Neutrophil (primary cell): ENCODE measurements around the gene EXD1.
"Not testable (repeated sequence)": the region's sequence is repeated elsewhere in the genome, so short reads cannot be mapped to it uniquely, and the experiment has no call there.

Source experiments
- H3K27ac ChIP-seq: fragments of 200-600 bp; sonication (generic); 2 replicates; pipeline ENCODE4 v1.5.1; 2016; ENCODE audit warnings: mild to moderate bottlenecking, moderate library complexity
- H3K27me3 ChIP-seq: fragments of 200-600 bp; sonication (generic); 2 replicates; pipeline ENCODE4 v1.6.0; 2016; ENCODE audit warnings: mild to moderate bottlenecking
- H3K36me3 ChIP-seq: fragments of 200-600 bp; sonication (generic); 2 replicates; pipeline ENCODE4 v1.5.1; 2017
- H3K4me1 ChIP-seq, 2 experiments: fragments of 200-600 bp in 1 of 2; sonication (generic) in 1 of 2; 1 replicate in 1 of 2; 2 replicates in 1 of 2; pipeline versions ENCODE4 v1.5.1 to v1.6.1; 2013 to 2016; ENCODE audit warnings: low read depth in 1 of 2, low read length in 1 of 2, mild to moderate bottlenecking in 1 of 2, moderate library complexity in 1 of 2; ENCODE audit not compliant: control insufficient read depth in 1 of 2, insufficient read depth in 1 of 2
- H3K4me3 ChIP-seq, 2 experiments: fragments of 200-600 bp in 1 of 2; sonication (generic) in 1 of 2; 1 replicate in 1 of 2; 2 replicates in 1 of 2; pipeline ENCODE4 v1.5.1; 2013 to 2016; ENCODE audit warnings: low read depth in 1 of 2, low read length in 1 of 2, mild to moderate bottlenecking in 1 of 2, moderate library complexity in 1 of 2
- H3K9me3 ChIP-seq: fragments of 200-600 bp; sonication (generic); 2 replicates; pipeline ENCODE4 v1.5.1; 2016
- TF ChIP-seq, protein P1 (sequence below): fragments of 200-600 bp; sonication (generic); IDR thresholded peaks from 2 replicates; pipeline ENCODE4 v1.5.1; 2016; ENCODE audit warnings: antibody characterized with exemption

EXD1 gene

DNA sequence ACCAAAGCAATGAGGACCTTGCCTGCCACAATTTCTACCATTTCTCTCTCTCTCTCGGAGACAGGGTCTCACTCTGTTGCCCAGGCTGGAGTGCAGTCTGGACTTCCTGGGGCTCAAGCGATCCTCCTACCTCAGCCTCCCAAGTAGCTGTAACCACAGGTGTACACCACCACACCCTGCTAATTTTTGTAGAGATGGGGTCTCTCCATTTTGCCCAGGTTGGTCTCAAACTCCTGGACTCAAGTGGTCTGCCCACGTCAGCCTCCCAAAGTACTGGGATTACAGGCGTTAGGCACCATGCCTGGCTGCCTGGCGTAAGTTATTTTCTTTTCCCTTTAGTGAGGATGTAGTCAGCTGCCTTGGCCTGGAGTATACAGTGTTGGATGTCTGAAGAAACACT, 76.8 kb downstream of the EXD1 start:
- peaks cover 6% of the 10 kb centered on the region for H3K27me3 ChIP-seq
- H3K4me1 ChIP-seq = no peaks in the 10 kb centered on the region
- H3K27ac ChIP-seq = no peak overlapping the region
- TF ChIP-seq, protein P1, sequence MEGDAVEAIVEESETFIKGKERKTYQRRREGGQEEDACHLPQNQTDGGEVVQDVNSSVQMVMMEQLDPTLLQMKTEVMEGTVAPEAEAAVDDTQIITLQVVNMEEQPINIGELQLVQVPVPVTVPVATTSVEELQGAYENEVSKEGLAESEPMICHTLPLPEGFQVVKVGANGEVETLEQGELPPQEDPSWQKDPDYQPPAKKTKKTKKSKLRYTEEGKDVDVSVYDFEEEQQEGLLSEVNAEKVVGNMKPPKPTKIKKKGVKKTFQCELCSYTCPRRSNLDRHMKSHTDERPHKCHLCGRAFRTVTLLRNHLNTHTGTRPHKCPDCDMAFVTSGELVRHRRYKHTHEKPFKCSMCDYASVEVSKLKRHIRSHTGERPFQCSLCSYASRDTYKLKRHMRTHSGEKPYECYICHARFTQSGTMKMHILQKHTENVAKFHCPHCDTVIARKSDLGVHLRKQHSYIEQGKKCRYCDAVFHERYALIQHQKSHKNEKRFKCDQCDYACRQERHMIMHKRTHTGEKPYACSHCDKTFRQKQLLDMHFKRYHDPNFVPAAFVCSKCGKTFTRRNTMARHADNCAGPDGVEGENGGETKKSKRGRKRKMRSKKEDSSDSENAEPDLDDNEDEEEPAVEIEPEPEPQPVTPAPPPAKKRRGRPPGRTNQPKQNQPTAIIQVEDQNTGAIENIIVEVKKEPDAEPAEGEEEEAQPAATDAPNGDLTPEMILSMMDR = no peak
- H3K36me3 ChIP-seq = no peaks in the 10 kb centered on the region
- H3K4me3 ChIP-seq = no peak overlapping the region
- no peaks in the 10 kb centered on the region for H3K9me3 ChIP-seq

GRCh38 chr15:41151451-41152005, 79.0 kb downstream of the EXD1 start:
- Histone ChIP-seq H3K36me3 (no peaks in the 10 kb centered on the region), H3K4me3 (no peak overlapping the region), H3K4me1 (no peaks in the 10 kb centered on the region), H3K27ac (no peak overlapping the region), H3K9me3 (no peaks in the 10 kb centered on the region), H3K27me3 (peaks cover 6% of the 10 kb centered on the region)
- TF ChIP-seq, protein P1 = no peak

DNA sequence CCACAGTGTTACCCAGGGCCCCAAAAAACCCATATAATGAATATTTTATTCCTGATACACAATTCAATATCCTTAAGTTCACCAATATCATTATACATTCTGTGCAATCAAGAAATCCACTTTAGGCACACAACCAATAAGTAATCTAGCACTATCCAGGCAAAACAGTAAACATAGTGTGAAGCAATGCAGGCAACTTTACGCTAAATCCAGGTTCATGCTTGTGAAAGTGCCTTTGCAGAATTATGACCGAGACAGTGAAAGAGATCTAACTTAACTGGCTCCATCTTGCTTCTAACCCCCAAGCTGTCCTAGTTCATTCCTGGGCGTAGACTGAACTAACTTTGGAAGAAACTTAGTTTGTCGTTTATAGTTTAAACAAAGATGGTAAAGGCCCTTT, 80.3 kb downstream of the EXD1 start:
- TF ChIP-seq, protein P1 = no peak
- no peaks in the 10 kb centered on the region for H3K4me1 ChIP-seq
- H3K9me3 ChIP-seq = no peaks in the 10 kb centered on the region
- H3K27ac ChIP-seq = no peak overlapping the region
- H3K36me3 ChIP-seq = no peaks in the 10 kb centered on the region
- H3K4me3 ChIP-seq = no peak overlapping the region
- peaks cover 6% of the 10 kb centered on the region for H3K27me3 ChIP-seq

DNA sequence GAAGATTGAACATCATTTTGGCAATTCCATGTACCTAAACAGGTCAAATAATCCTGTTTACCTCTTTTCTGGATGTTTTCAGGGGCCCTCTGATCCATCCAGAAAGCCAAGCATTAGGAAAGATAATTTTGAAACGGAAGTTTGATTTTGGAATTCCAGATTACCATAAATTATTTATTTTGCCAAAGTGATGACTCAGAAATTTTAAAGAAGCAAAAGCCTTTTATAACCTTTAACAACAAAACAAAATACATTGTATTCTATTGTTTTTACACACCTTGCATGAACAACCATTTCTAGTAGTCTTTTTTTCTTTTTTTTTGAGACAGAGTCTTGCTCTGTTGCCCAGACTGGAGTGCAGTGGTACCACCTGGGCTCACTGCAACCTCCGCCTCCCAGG, 82.5 kb downstream of the EXD1 start:
- H3K9me3 ChIP-seq = no peaks in the 10 kb centered on the region
- H3K27me3 ChIP-seq = no peaks in the 10 kb centered on the region
- H3K36me3 ChIP-seq = no peaks in the 10 kb centered on the region
- no peaks in the 10 kb centered on the region for H3K4me1 ChIP-seq
- no peak overlapping the region for H3K27ac ChIP-seq
- H3K4me3 ChIP-seq = no peak overlapping the region
- TF ChIP-seq, protein P1 = no peak

GRCh38 chr15:41139619-41140018, 90.9 kb downstream of the EXD1 start:
- H3K27ac ChIP-seq = no peak overlapping the region
- no peaks in the 10 kb centered on the region for H3K27me3 ChIP-seq
- no peaks in the 10 kb centered on the region for H3K9me3 ChIP-seq
- no peaks in the 10 kb centered on the region for H3K4me1 ChIP-seq
- TF ChIP-seq, protein P1 = no peak
- H3K4me3 ChIP-seq = no peak overlapping the region
- H3K36me3 ChIP-seq = no peaks in the 10 kb centered on the region

DNA sequence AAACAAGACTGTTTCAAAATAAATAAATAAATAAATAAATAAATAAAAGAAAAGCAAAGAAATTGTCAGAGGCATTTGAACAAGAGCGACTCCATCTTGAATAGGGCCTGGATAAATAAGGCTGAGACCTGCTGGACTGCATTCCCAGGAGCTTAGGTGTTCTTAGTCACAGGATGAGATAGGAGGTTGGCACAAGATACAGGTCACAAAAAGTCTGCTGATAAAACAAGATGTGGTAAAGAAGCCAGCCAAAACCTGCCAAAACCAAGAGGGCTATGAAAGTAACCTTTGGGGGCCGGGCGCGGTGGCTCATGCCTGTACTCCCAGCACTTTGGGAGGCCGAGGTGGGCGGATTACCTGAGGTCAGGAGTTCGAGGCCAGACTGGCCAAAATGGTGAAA, 91.4 kb downstream of the EXD1 start:
- H3K36me3 ChIP-seq, H3K4me3 ChIP-seq, H3K4me1 ChIP-seq, H3K9me3 ChIP-seq, H3K27ac ChIP-seq, H3K27me3 ChIP-seq: not testable (repeated sequence)

DNA sequence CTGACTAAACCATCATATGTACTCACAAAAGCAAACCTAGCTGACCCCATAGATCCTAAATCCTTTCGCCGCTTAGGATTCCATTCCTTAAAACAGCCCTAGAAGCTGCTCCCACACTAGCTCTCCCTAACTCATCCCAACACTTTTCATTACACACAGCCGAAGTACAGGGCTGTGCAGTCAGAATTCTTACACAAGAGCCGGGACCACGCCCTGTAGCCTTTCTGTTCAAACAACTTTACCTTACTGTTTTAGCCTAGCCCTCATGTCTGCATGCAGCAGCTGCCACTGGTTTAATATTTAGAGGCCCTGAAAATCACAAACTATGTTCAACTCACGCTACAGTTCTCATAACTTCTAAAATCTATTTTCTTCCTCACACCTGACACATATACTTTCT, 95.0 kb downstream of the EXD1 start:
- not testable (repeated sequence) for H3K4me1 ChIP-seq, H3K36me3 ChIP-seq, H3K4me3 ChIP-seq, H3K27me3 ChIP-seq, H3K27ac ChIP-seq, H3K9me3 ChIP-seq
